Liver (tissue), 9 donors: ENCODE results near the gene NPPA. TPM values are rescaled to one million over a fixed set of nuclear protein-coding genes. Genes with fewer than 3 reads are reported as not detected.

ENCODE experiments used
- DNase-seq: peaks from one replicate; pipeline ENCODE4 v3.0.0-alpha.2; 2017; ENCODE audit warnings: low spot score
- H3K27ac ChIP-seq, 2 donors: one replicate each; pipeline ENCODE4 v1.7.0; 2013; ENCODE audit warnings: inconsistent platforms in 2 of 2, low read length in 2 of 2, control low read depth in 1 of 2, low read depth in 1 of 2, mild to moderate bottlenecking in 1 of 2
- H3K27me3 ChIP-seq, 4 donors: one replicate each; pipeline versions ENCODE4 v1.6.1 to v1.7.0; 2013; ENCODE audit warnings: low read length in 3 of 4, inconsistent platforms in 1 of 4, mild to moderate bottlenecking in 1 of 4, moderate library complexity in 1 of 4; ENCODE audit not compliant: control insufficient read depth in 4 of 4, insufficient read depth in 4 of 4
- H3K36me3 ChIP-seq, 4 donors: one replicate each; pipeline versions ENCODE4 v1.6.1 to v1.7.0; 2013; ENCODE audit warnings: low read length in 3 of 4, mild to moderate bottlenecking in 3 of 4, low read depth in 1 of 4, moderate library complexity in 1 of 4; ENCODE audit not compliant: control insufficient read depth in 4 of 4, insufficient read depth in 3 of 4
- H3K4me1 ChIP-seq, 4 donors: one replicate each; pipeline versions ENCODE4 v1.6.1 to v1.7.0; 2013; ENCODE audit warnings: low read length in 3 of 4, mild to moderate bottlenecking in 3 of 4, moderate library complexity in 1 of 4; ENCODE audit not compliant: control insufficient read depth in 4 of 4, insufficient read depth in 4 of 4
- H3K4me3 ChIP-seq, 3 donors: one replicate each; pipeline versions ENCODE4 v1.6.1 to v1.7.0; 2013; ENCODE audit warnings: low read length in 3 of 3, control low read depth in 1 of 3, low read depth in 1 of 3, mild to moderate bottlenecking in 1 of 3
- H3K9ac ChIP-seq, 2 donors: one replicate each; pipeline ENCODE4 v1.7.0; 2013; ENCODE audit warnings: low read length in 2 of 2, mild to moderate bottlenecking in 2 of 2, moderate library complexity in 2 of 2, control low read depth in 1 of 2, low read depth in 1 of 2
- H3K9me3 ChIP-seq, 4 donors: one replicate each; pipeline versions ENCODE4 v1.6.1 to v1.7.0; 2013; ENCODE audit warnings: low read length in 3 of 4; ENCODE audit not compliant: control insufficient read depth in 4 of 4
- ATF3 ChIP-seq: IDR thresholded peaks from 2 replicates; pipeline ENCODE4 v1.6.1; 2016; ENCODE audit warnings: antibody characterized with exemption
- CTCF ChIP-seq: fragments of 150-350 bp; IDR thresholded peaks from 2 replicates; pipeline ENCODE4 v1.5.1; 2017; ENCODE audit warnings: improper control_type of control experiment, low read depth, low read length; ENCODE audit not compliant: missing input control
- EGR1 ChIP-seq, 2 donors: IDR thresholded peaks; 2 replicates each; pipeline ENCODE4 v1.6.1; 2016 to 2018; ENCODE audit warnings: antibody characterized with exemption in 2 of 2, low read depth in 2 of 2
- FOXA1 ChIP-seq: IDR thresholded peaks from 2 replicates; pipeline ENCODE4 v1.6.1; 2016; ENCODE audit warnings: antibody characterized with exemption
- HNF4A ChIP-seq, 2 donors: conservative IDR thresholded peaks; 2 replicates each; pipeline ENCODE4 v1.6.1; 2016; ENCODE audit warnings: antibody characterized with exemption in 2 of 2, mild to moderate bottlenecking in 2 of 2
- JUND ChIP-seq, 2 donors: IDR thresholded peaks; 2 replicates each; pipeline ENCODE4 v1.6.1; 2016; ENCODE audit warnings: antibody characterized with exemption in 2 of 2
- NR2F2 ChIP-seq: IDR thresholded peaks from 2 replicates; pipeline ENCODE4 v1.6.1; 2016; ENCODE audit warnings: antibody characterized with exemption
- REST ChIP-seq: IDR thresholded peaks from 2 replicates; pipeline ENCODE4 v1.6.1; 2016; ENCODE audit warnings: antibody characterized with exemption, mild to moderate bottlenecking
- RXRA ChIP-seq, 2 donors: IDR thresholded peaks; 2 replicates each; pipeline ENCODE4 v1.6.1; 2017 to 2018; ENCODE audit warnings: antibody characterized with exemption in 2 of 2, mild to moderate bottlenecking in 1 of 2
- WGBS: extraction: QIAGEN DNeasy Blood & Tissue Kit; methylation state at CpG from one replicate; pipeline ENCODE4 v1.1.7; 2013; 5-methylcytosine and 5-hydroxymethylcytosine counted together
- polyA plus RNA-seq, 2 donors: library from polyadenylated mRNA; stranded (reverse) in 1 of 2; unstranded in 1 of 2; fragments of 200-250 nt in 1 of 2; fragments of >200 nt in 1 of 2; fragmentation: Nextera tagmentation in 1 of 2; extraction: Ambion mirVana in 1 of 2; gene quantifications; one replicate each; pipeline versions ENCODE4 v1.2.1 to v1.2.3, GENCODE V29; 2013 to 2015
- total RNA-seq, 2 donors: library from RNA; depleted of rRNA; stranded (reverse); fragments of >200 nt; gene quantifications; one replicate each; pipeline ENCODE4 v1.2.3, GENCODE V29; 2014
- donor health status: healthy.
- donor health status: healthy.
- donor health status: healthy.
- donor health status: healthy.
- donor health status: healthy.

The NPPA gene
- total and polyA plus RNA-seq, 4 donors: 0.12 TPM; not detected in 3

- TF ChIP-seq CTCF (no peak), RXRA (IDR thresholded peaks at IDR 0.05) (no peak)
Observed at GRCh38 chr1:11862890-11863289, 15.3 kb upstream of the NPPA start (continued).

- WGBS: 45% methylated on average over 1 of the region's 1 CpG
- peaks cover 0 to 4% (median 2%) of the 10 kb centered on the region in 4 donors for H3K4me1 ChIP-seq
Observed at GRCh38 chr1:11860587-11860986, 13.0 kb upstream of the NPPA start.

More at GRCh38 chr1:11860587-11860986, 13.0 kb upstream of the NPPA start:
- Histone ChIP-seq H3K36me3 (no peaks in the 10 kb centered on the region), H3K27me3 (peaks cover 0 to 19% (median under 1%) of the 10 kb centered on the region in 4 donors), H3K4me3 (no peak overlapping the region), H3K9ac (no peak overlapping the region), H3K9me3 (no peaks in the 10 kb centered on the region), H3K27ac (no peak overlapping the region)
- DNase-seq: no peak
- TF ChIP-seq HNF4A (conservative IDR thresholded peaks at IDR 0.05): no peak
- no peak for TF ChIP-seq NR2F2
- TF ChIP-seq EGR1 (IDR thresholded peaks at IDR 0.05; ENCODE audit: low read depth in 2 of 2): no peak
- no peak for TF ChIP-seq ATF3
- no peak for TF ChIP-seq JUND (IDR thresholded peaks at IDR 0.05)
- no peak for TF ChIP-seq FOXA1
- no peak for TF ChIP-seq CTCF
- no peak for TF ChIP-seq REST
